ENCODE results near the gene MCTP1. TPM values are rescaled to one million over a fixed set of nuclear protein-coding genes. Genes with fewer than 3 reads are reported as not detected.

Gene MCTP1
- total and polyA plus RNA-seq, 4 experiments from 2014 or later: 0.31 to 0.42 (median 0.39) TPM; not detected in 1

DNA sequence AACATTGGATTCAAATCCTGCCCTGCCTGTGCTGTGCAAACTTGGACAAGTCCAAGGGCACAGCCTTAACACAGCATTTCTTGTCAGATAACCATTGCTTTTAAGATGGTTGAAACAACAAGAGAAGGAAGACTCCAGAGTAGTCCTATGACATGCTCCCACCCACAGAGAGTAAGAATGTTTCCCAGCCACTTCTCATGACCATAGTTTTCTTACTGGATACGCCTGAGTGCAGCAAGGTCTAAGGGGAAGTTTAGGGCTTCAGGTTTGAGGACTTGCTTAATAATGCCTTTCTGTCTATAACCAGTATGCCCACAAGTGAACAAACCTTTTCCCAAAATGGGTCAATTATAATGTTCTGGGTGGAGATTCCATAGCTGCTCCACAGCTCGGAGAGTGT, 540.0 kb downstream of the MCTP1 start:
- CTCF ChIA-PET (ENCODE audit: partially characterized antibody): interaction anchor here (1.0 kb wide), 1 partner anchor 220 kb away, joined by 3 read pairs; no protein-coding TSS in a partner anchor
- Mint-ChIP-seq H3K27ac (no peak overlapping the region), H3K36me3 (no peaks in the 10 kb centered on the region), H3K4me1 (no peaks in the 10 kb centered on the region), H3K4me3 (no peak overlapping the region), H3K9me3 (no peaks in the 10 kb centered on the region), H3K27me3 (peaks cover 0 to 3% of the 10 kb centered on the region in 2 donors)
- H3K4me3 ChIP-seq (ENCODE audit: low read length in 2 of 2): no peak overlapping the region
- H3K36me3 ChIP-seq (ENCODE audit: insufficient read depth, low read length): no peaks in the 10 kb centered on the region
- DNase-seq: no peak
- POLR2A ChIA-PET (ENCODE audit: partially characterized antibody): no interaction called here
- H3K4me1 ChIP-seq (ENCODE audit: insufficient read depth, low read length): no peaks in the 10 kb centered on the region
- H3K27ac ChIP-seq (ENCODE audit: low read depth, low read length): no peak overlapping the region
- intact Hi-C loops (cut with micrococcal nuclease): no loop called here
- no peaks in the 10 kb centered on the region for H3K27me3 ChIP-seq (ENCODE audit: insufficient read depth, low read length)
- H3K9me3 ChIP-seq (ENCODE audit: control insufficient read depth in 1 of 2, low read length in 2 of 2): no peaks in the 10 kb centered on the region

DNA sequence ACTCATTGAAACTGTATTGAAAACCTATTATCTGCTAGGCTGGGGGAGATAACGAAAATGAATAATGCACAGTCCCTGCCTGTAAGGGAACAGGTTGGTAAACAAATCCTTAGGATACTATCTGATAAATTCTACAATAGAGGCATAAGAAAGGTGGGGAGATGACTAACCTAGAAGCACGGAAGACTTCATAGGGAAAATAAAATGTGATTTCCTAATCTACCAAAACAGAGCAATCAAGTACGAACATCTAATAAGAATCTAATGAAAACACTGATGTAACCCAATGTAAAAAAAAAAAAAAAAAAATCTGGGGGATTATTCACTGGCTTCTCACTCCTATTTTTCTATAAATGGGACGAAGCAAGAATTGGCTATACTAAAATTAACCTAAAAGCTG, 542.0 kb downstream of the MCTP1 start:
- H3K27ac ChIP-seq (ENCODE audit: low read depth, low read length): no peak overlapping the region
- Mint-ChIP-seq H3K27me3 (peaks cover 0 to 3% of the 10 kb centered on the region in 2 donors), H3K27ac (no peak overlapping the region), H3K4me3 (no peak overlapping the region), H3K4me1 (no peaks in the 10 kb centered on the region), H3K9me3 (no peaks in the 10 kb centered on the region), H3K36me3 (no peaks in the 10 kb centered on the region)
- intact Hi-C loops (cut with micrococcal nuclease): no loop called here
- H3K27me3 ChIP-seq (ENCODE audit: insufficient read depth, low read length): no peaks in the 10 kb centered on the region
- no peaks in the 10 kb centered on the region for H3K9me3 ChIP-seq (ENCODE audit: control insufficient read depth in 1 of 2, low read length in 2 of 2)
- H3K36me3 ChIP-seq (ENCODE audit: insufficient read depth, low read length): no peaks in the 10 kb centered on the region
- no peaks in the 10 kb centered on the region for H3K4me1 ChIP-seq (ENCODE audit: insufficient read depth, low read length)
- ChIA-PET CTCF (ENCODE audit: partially characterized antibody) (interaction anchor here (1.0 kb wide), 1 partner anchor 20 kb away, joined by 3 read pairs; no protein-coding TSS in a partner anchor), POLR2A (ENCODE audit: partially characterized antibody) (no interaction called here)
- no peak for DNase-seq
- no peak overlapping the region for H3K4me3 ChIP-seq (ENCODE audit: low read length in 2 of 2)

DNA sequence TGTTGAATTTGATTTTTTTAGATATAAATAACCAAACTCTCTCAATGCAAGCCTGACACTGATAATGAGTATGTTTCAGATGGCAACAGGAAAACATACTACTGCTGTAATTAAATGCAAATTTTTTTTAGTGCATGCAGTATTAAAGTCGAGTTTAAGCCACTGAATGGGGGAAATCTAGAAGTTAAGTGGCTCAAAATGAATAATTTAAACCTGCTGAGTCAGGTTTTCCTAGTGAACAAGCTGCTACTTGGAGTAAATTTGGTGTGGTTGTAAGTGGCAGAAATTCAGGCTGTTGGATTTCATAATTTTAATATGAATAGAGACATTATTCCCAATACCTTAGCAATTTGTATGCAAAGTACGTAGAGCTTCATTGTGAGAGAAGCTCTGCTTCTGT, 544.6 kb downstream of the MCTP1 start:
- Mint-ChIP-seq H3K4me3 (no peak overlapping the region), H3K4me1 (no peaks in the 10 kb centered on the region), H3K27me3 (peaks cover 0 to 3% of the 10 kb centered on the region in 2 donors), H3K36me3 (no peaks in the 10 kb centered on the region), H3K27ac (no peak overlapping the region), H3K9me3 (no peaks in the 10 kb centered on the region)
- Histone ChIP-seq H3K36me3 (ENCODE audit: insufficient read depth, low read length) (no peaks in the 10 kb centered on the region), H3K9me3 (ENCODE audit: control insufficient read depth in 1 of 2, low read length in 2 of 2) (no peaks in the 10 kb centered on the region), H3K4me3 (ENCODE audit: low read length in 2 of 2) (no peak overlapping the region), H3K4me1 (ENCODE audit: insufficient read depth, low read length) (no peaks in the 10 kb centered on the region), H3K27me3 (ENCODE audit: insufficient read depth, low read length) (no peaks in the 10 kb centered on the region), H3K27ac (ENCODE audit: low read depth, low read length) (no peak overlapping the region)
- intact Hi-C loops (cut with micrococcal nuclease): no loop called here
- ChIA-PET CTCF (ENCODE audit: partially characterized antibody) (no interaction called here), POLR2A (ENCODE audit: partially characterized antibody) (no interaction called here)
- DNase-seq: no peak

DNA sequence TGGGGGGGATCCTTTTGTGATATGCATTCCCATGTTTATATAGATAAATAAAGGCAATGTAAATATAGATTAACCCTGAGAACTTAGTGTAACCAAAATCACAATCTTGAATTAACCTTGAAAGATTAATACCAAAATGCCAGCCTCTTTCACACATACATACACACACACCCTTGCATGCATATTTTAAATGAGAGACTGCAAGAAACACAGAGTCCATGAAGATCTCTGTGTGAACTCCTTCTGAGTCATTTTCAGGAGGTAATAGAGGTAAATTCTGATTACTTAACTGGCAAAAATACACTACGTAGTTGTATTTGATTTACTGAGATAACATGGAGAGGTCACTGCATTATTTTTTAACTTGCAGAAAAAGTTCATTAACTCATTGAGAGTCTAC, 548.4 kb downstream of the MCTP1 start:
- Histone ChIP-seq H3K27me3 (ENCODE audit: insufficient read depth, low read length) (no peaks in the 10 kb centered on the region), H3K4me1 (ENCODE audit: insufficient read depth, low read length) (no peaks in the 10 kb centered on the region), H3K27ac (ENCODE audit: low read depth, low read length) (no peak overlapping the region), H3K36me3 (ENCODE audit: insufficient read depth, low read length) (no peaks in the 10 kb centered on the region), H3K9me3 (ENCODE audit: control insufficient read depth in 1 of 2, low read length in 2 of 2) (no peaks in the 10 kb centered on the region), H3K4me3 (ENCODE audit: low read length in 2 of 2) (no peak overlapping the region)
- H3K4me3 Mint-ChIP-seq: no peak overlapping the region
- no peak overlapping the region for H3K27ac Mint-ChIP-seq
- H3K36me3 Mint-ChIP-seq: no peaks in the 10 kb centered on the region
- H3K4me1 Mint-ChIP-seq: no peaks in the 10 kb centered on the region
- ChIA-PET CTCF (ENCODE audit: partially characterized antibody) (interaction anchor here (0.7 to 4.5 kb wide), 6 partner anchors 10 to 213 kb away, joined by 3 to 74 read pairs (median 8); no protein-coding TSS in a partner anchor), POLR2A (ENCODE audit: partially characterized antibody) (no interaction called here)
- no peak for DNase-seq
- intact Hi-C loops (cut with micrococcal nuclease): no loop called here
- no peaks in the 10 kb centered on the region for H3K27me3 Mint-ChIP-seq
- no peaks in the 10 kb centered on the region for H3K9me3 Mint-ChIP-seq

DNA sequence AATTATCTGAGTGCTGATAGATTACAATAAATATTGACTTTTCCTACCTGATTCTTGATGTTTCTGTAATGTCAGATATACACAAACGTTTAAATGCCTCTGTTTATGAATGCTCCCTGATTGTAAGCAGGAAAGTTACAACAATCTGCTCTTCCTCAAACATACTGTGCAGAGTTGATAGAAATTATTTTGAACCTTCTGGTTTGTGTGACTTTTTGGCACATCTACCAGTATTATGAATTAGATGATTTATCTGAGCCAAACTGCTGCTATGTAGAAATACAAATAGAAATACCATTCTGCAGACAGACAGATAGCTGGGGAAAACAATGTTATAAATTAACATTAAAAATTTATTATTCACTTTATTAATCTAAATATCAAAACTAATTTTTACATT, 553.4 kb downstream of the MCTP1 start:
- Mint-ChIP-seq H3K4me3 (no peak overlapping the region), H3K27me3 (no peaks in the 10 kb centered on the region), H3K36me3 (no peaks in the 10 kb centered on the region), H3K27ac (no peak overlapping the region), H3K4me1 (peaks cover 0 to 4% (median 2%) of the 10 kb centered on the region in 4 donors), H3K9me3 (no peaks in the 10 kb centered on the region)
- CTCF ChIA-PET (ENCODE audit: partially characterized antibody): interaction anchor here (1.1 kb wide), 1 partner anchor 206 kb away, joined by 4 read pairs; no protein-coding TSS in a partner anchor
- H3K4me3 ChIP-seq (ENCODE audit: low read length in 2 of 2): no peak overlapping the region
- intact Hi-C loops (cut with micrococcal nuclease): no loop called here
- no peaks in the 10 kb centered on the region for H3K4me1 ChIP-seq (ENCODE audit: insufficient read depth, low read length)
- H3K9me3 ChIP-seq (ENCODE audit: control insufficient read depth in 1 of 2, low read length in 2 of 2): no peaks in the 10 kb centered on the region
- no peaks in the 10 kb centered on the region for H3K36me3 ChIP-seq (ENCODE audit: insufficient read depth, low read length)
- no peak for DNase-seq
- H3K27ac ChIP-seq (ENCODE audit: low read depth, low read length): no peak overlapping the region
- POLR2A ChIA-PET (ENCODE audit: partially characterized antibody): no interaction called here
- H3K27me3 ChIP-seq (ENCODE audit: insufficient read depth, low read length): no peaks in the 10 kb centered on the region

DNA sequence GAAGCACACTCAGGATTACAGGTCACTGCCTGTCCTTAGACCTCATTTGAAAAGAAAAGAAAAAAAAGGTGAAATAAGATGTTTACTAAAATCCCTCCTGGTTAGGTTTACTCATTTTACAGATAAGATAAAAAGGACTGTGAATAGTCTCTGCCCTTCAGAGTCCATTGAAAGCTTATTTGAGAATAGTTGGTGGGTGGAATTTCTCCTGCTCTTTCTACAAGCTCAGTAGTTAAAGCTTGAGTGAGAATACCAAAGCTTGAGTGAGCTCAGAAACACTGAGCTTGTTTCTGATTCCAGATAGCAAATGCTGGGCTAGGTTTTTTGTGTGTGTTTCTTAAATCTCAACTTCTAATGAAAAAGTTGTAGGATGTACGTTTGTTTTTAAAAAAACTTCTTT, 559.8 kb downstream of the MCTP1 start:
- ChIA-PET POLR2A (ENCODE audit: partially characterized antibody) (no interaction called here), CTCF (ENCODE audit: partially characterized antibody) (interaction anchor here (0.8 to 1.0 kb wide), 2 partner anchors 11 to 13 kb away, joined by 3 read pairs; no protein-coding TSS in a partner anchor)

DNA sequence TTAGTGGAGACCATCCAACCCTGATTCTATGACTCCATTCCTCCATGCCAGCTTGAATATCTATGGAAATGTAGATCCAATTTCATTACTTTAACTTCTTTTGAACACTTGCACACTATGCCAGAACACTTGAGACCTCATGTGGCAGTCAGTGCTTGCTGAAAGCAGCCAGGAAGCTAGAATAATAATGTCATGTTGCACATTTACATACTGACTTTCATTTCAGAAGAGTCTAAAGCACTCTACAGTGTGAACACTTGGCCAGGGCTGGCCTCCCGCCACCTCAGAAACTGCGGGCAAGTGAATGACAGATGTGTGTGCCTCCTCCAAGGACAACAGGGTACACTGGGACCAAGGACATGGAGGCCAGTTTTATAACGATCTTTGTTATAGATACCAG, 569.1 kb downstream of the MCTP1 start:
- Mint-ChIP-seq H3K9me3 (peaks cover 0 to 2% (median 0%) of the 10 kb centered on the region in 8 donors), H3K4me3 (no peak overlapping the region), H3K36me3 (peaks cover 12 to 19% of the 10 kb centered on the region in 2 donors), H3K27ac (no peak overlapping the region), H3K4me1 (no peaks in the 10 kb centered on the region), H3K27me3 (peaks cover 0 to 1% of the 10 kb centered on the region in 2 donors)
- Histone ChIP-seq H3K27ac (ENCODE audit: low read depth, low read length) (no peak overlapping the region), H3K4me3 (ENCODE audit: low read length in 2 of 2) (no peak overlapping the region), H3K36me3 (ENCODE audit: insufficient read depth, low read length) (peaks cover 3% of the 10 kb centered on the region), H3K4me1 (ENCODE audit: insufficient read depth, low read length) (no peaks in the 10 kb centered on the region), H3K27me3 (ENCODE audit: insufficient read depth, low read length) (no peaks in the 10 kb centered on the region), H3K9me3 (ENCODE audit: control insufficient read depth in 1 of 2, low read length in 2 of 2) (no peaks in the 10 kb centered on the region)
- ChIA-PET CTCF (ENCODE audit: partially characterized antibody) (interaction anchor here (0.7 kb wide), 1 partner anchor 191 kb away, joined by 3 read pairs; no protein-coding TSS in a partner anchor), POLR2A (ENCODE audit: partially characterized antibody) (no interaction called here)
- intact Hi-C loops (cut with micrococcal nuclease): no loop called here
- DNase-seq: no peak

More for the DNA sequence above, 559.8 kb downstream of the MCTP1 start:
- Histone ChIP-seq H3K27ac (ENCODE audit: low read depth, low read length) (no peak overlapping the region), H3K36me3 (ENCODE audit: insufficient read depth, low read length) (no peaks in the 10 kb centered on the region), H3K9me3 (ENCODE audit: control insufficient read depth in 1 of 2, low read length in 2 of 2) (no peaks in the 10 kb centered on the region), H3K4me3 (ENCODE audit: low read length in 2 of 2) (no peak overlapping the region), H3K4me1 (ENCODE audit: insufficient read depth, low read length) (no peaks in the 10 kb centered on the region), H3K27me3 (ENCODE audit: insufficient read depth, low read length) (no peaks in the 10 kb centered on the region)
- no peak overlapping the region for H3K27ac Mint-ChIP-seq
- H3K27me3 Mint-ChIP-seq: no peaks in the 10 kb centered on the region
- no peaks in the 10 kb centered on the region for H3K36me3 Mint-ChIP-seq
- DNase-seq: no peak
- no peak overlapping the region for H3K4me3 Mint-ChIP-seq
- intact Hi-C loops (cut with micrococcal nuclease): no loop called here
- no peaks in the 10 kb centered on the region for H3K4me1 Mint-ChIP-seq
- H3K9me3 Mint-ChIP-seq: no peaks in the 10 kb centered on the region

DNA sequence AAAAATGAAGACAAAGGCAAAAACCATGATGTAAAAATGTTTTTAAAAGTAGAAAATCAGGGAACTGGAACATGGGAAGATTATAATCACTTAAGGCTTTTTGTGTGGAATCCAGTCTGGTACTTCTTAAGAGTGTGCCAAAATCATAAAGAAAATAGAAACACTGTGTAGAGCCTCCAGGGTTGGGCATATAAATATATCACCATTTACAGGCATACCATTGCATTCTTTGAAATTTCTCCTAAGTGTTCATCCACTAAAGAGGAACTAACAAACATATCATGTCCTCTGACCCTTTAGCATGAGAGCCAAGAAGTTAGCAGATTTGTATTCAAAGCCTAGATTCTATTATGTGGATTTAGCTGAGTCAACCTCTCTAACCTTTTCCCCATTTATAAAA, 573.1 kb downstream of the MCTP1 start:
- intact Hi-C loops (cut with micrococcal nuclease): no loop called here
- H3K4me1 ChIP-seq (ENCODE audit: insufficient read depth, low read length): no peaks in the 10 kb centered on the region
- POLR2A ChIA-PET (ENCODE audit: partially characterized antibody): no interaction called here
- peaks cover 3% of the 10 kb centered on the region for H3K36me3 ChIP-seq (ENCODE audit: insufficient read depth, low read length)
- peaks cover 38 to 44% of the 10 kb centered on the region in 2 donors for H3K36me3 Mint-ChIP-seq
- H3K4me3 Mint-ChIP-seq: no peak overlapping the region
- H3K9me3 Mint-ChIP-seq: no peaks in the 10 kb centered on the region
- H3K27ac Mint-ChIP-seq: no peak overlapping the region
- H3K27me3 Mint-ChIP-seq: no peaks in the 10 kb centered on the region
- DNase-seq: no peak
- H3K9me3 ChIP-seq (ENCODE audit: control insufficient read depth in 1 of 2, low read length in 2 of 2): no peaks in the 10 kb centered on the region
- no peak overlapping the region for H3K4me3 ChIP-seq (ENCODE audit: low read length in 2 of 2)
- H3K27ac ChIP-seq (ENCODE audit: low read depth, low read length): no peak overlapping the region
- CTCF ChIA-PET (ENCODE audit: partially characterized antibody): no interaction called here
- H3K27me3 ChIP-seq (ENCODE audit: insufficient read depth, low read length): no peaks in the 10 kb centered on the region
- H3K4me1 Mint-ChIP-seq: no peaks in the 10 kb centered on the region

Measured in CD4-positive, alpha-beta memory T cell (primary cell).